Peyer's patch (tissue), 4 donors: Measurements from ENCODE around the gene COL20A1. TPM values are rescaled to one million over a fixed set of nuclear protein-coding genes. Genes with fewer than 3 reads are reported as not detected.
A peak's percentile ranks its signal among the peaks of the same experiment; 100 is the strongest.

Experiments
- DNase-seq, 3 donors: peaks; one replicate each; pipeline ENCODE4 v3.0.0-alpha.2; 2017 to 2019
- H3K27ac ChIP-seq, 4 donors: fragments of 200-600 bp; sonication (generic); one replicate each; pipeline ENCODE4 v1.5.1; 2016 to 2019
- H3K27me3 ChIP-seq, 2 donors: fragments of 200-600 bp; sonication (generic); one replicate each; pipeline ENCODE4 v1.5.1; 2019
- H3K36me3 ChIP-seq, 3 donors: fragments of 200-600 bp; sonication (generic); one replicate each; pipeline ENCODE4 v1.5.1; 2016 to 2019
- H3K4me1 ChIP-seq, 4 donors: fragments of 200-600 bp; sonication (generic); one replicate each; pipeline ENCODE4 v1.5.1; 2016 to 2019
- H3K4me3 ChIP-seq, 4 donors: fragments of 200-600 bp; sonication (generic); 1 replicate in 3 of 4; 2 replicates in 1 of 4; pipeline ENCODE4 v1.5.1; 2016 to 2019; ENCODE audit warnings: mild to moderate bottlenecking in 1 of 4
- H3K9me3 ChIP-seq, 4 donors: fragments of 200-600 bp; sonication (generic); one replicate each; pipeline ENCODE4 v1.5.1; 2016 to 2019; ENCODE audit warnings: mild to moderate bottlenecking in 1 of 4
- CTCF ChIP-seq, 6 experiments: fragments of 450-650 bp in 4 of 6; fragments of 200-600 bp in 2 of 6; sonication (generic) in 1 of 6; IDR thresholded peaks; one replicate each; pipeline ENCODE4 v1.5.1; 2017 to 2019; ENCODE audit warnings: antibody characterized with exemption in 6 of 6, mild to moderate bottlenecking in 3 of 6, moderate library complexity in 1 of 6
- POLR2A ChIP-seq, 2 donors: fragments of 450-650 bp; IDR thresholded peaks; one replicate each; pipeline ENCODE4 v1.5.1; 2017; ENCODE audit warnings: antibody characterized with exemption in 2 of 2, mild to moderate bottlenecking in 2 of 2, moderate library complexity in 2 of 2
- total RNA-seq, 4 donors: library from RNA; depleted of rRNA; stranded (reverse); fragments of >200 nt; gene quantifications; one replicate each; pipeline ENCODE4 v1.1.0, GENCODE V29; 2016

COL20A1 gene
- total RNA-seq, 4 donors from 2014 or later, result not detected

GRCh38 chr20:63289311-63290135 lies 3.5 kb upstream of the COL20A1 start:
- Histone ChIP-seq H3K4me1 (peaks cover 0 to 4% (median 0%) of the 10 kb centered on the region in 4 donors), H3K4me3 (no peak overlapping the region), H3K27ac (no peak overlapping the region), H3K27me3 (no peaks in the 10 kb centered on the region), H3K9me3 (no peaks in the 10 kb centered on the region), H3K36me3 (peaks cover 0 to 37% (median 0%) of the 10 kb centered on the region in 3 donors)
- TF ChIP-seq POLR2A (IDR thresholded peaks at IDR 0.05), result no peak
- no peak for DNase-seq

DNA sequence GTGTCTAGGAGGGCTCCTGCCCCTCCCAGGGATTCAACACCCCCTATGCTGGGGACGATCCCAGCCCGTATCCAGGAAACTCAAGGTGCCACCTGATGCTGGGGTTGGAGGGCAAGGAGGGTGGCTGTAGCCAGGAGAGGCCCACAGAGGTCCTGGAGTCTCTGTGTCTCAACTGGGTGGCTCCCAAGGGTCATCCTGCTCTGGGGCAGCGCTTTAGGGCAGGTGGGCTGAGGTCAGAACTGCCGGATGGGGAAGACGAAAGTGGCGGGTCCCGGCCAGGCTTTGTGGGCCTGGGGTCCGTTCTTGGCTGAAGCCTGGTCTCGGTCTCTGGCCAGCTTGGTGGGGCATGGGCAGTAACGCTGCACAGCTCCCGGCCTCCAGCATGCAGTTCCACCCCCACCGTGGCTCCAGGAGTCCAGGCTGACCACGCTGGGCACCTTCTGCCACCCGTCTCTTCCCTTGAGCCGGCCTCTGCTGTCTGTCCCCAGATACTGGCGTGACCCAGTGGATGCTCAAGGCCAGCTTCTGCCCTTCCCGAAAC lies 2.8 kb upstream of the COL20A1 start:
- no peak for DNase-seq
- no peaks in the 10 kb centered on the region for H3K9me3 ChIP-seq
- H3K27me3 ChIP-seq, result no peaks in the 10 kb centered on the region
- H3K4me3 ChIP-seq, result no peak overlapping the region
- TF ChIP-seq CTCF (IDR thresholded peaks at IDR 0.05), result no peak
- TF ChIP-seq POLR2A (IDR thresholded peaks at IDR 0.05), result no peak
- peaks cover 0 to 33% (median 0%) of the 10 kb centered on the region in 3 donors for H3K36me3 ChIP-seq
- peaks cover 0 to 4% (median 0%) of the 10 kb centered on the region in 4 donors for H3K4me1 ChIP-seq
- H3K27ac ChIP-seq, result no peak overlapping the region

DNA sequence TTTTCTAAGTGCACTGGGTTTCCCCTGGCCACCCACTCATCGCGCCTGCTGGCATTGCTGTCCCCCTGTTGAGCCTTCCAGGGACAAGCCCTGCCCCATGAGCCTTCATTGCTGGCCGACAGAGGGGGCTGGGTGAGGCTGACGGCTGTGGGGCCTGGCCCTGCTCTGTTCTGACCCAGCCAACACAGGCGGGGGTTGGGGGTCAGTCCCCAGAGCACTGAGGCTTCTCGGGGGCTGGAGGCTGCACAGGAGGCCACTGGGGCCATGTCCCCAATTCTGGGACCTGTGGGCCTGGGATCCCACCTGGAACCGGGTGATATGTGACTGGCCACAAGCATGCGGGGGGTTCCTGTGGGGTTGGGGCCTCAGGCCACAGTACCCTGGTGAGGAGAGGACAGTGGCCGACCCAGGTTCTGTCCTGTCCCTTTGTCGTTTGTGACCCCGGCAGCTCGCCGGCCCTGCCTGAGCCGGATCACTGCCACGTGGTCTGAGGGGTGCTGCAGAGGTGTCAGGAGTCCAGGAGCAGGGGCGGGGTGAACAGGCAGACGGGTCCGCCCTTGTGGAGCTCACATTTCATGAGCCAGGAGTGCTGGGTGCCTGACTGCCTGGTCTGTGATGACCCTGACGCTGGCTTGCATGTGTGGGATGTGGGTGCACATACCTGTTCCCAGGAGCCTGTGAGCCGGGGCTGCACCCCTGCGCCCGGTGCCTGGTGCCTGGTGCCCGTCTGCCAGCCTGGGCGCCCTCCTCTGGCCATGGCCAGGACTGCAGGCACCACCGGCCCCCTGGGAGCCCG lies 2.1 kb upstream of the COL20A1 start:
- H3K27ac ChIP-seq, result no peak overlapping the region
- H3K36me3 ChIP-seq, result peaks cover 0 to 29% (median 0%) of the 10 kb centered on the region in 3 donors
- DNase-seq, result peak; percentile 52 to 74 (median 68)
- H3K4me1 ChIP-seq, result peaks cover 0 to 4% (median 0%) of the 10 kb centered on the region in 4 donors
- no peaks in the 10 kb centered on the region for H3K27me3 ChIP-seq
- no peaks in the 10 kb centered on the region for H3K9me3 ChIP-seq
- H3K4me3 ChIP-seq, result no peak overlapping the region
- TF ChIP-seq POLR2A (IDR thresholded peaks at IDR 0.05), result no peak
- TF ChIP-seq CTCF (IDR thresholded peaks at IDR 0.05), result peak; percentile 40 to 62 (median 60)

GRCh38 chr20:63291811-63292210 lies 1.2 kb upstream of the COL20A1 start:
- no peak for TF ChIP-seq CTCF (IDR thresholded peaks at IDR 0.05)
- TF ChIP-seq POLR2A (IDR thresholded peaks at IDR 0.05), result no peak
- Histone ChIP-seq H3K9me3 (no peaks in the 10 kb centered on the region), H3K27me3 (peaks cover 0 to 4% of the 10 kb centered on the region in 2 donors), H3K4me3 (no peak overlapping the region), H3K27ac (no peak overlapping the region), H3K4me1 (peaks cover 0 to 4% (median 0%) of the 10 kb centered on the region in 4 donors), H3K36me3 (peaks cover 0 to 20% (median 0%) of the 10 kb centered on the region in 3 donors)
- DNase-seq, result no peak

DNA sequence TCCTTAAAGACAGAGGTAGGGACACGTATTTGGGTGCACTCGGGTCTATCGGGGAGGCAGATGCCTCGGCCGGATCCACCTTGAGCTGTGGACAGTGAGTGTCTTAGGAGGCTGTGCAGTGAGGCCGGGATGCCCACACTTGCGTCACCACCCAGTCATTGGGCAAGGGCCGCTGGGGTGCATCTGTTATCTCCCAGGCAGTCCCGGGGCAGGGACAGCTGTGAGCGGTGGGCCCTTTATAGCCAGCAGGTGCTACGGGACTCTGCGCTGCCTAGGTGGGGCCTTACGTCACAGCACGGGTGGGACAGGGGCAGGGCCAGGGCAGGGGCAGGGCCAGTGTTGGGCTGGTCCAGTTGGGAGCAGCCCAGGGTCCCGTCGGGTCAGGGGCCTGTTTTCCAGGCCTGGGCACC lies 689 bp upstream of the COL20A1 start:
- H3K36me3 ChIP-seq, result peaks cover 0 to 16% (median 0%) of the 10 kb centered on the region in 3 donors
- TF ChIP-seq POLR2A (IDR thresholded peaks at IDR 0.05) (no peak), CTCF (IDR thresholded peaks at IDR 0.05) (no peak)
- DNase-seq, result no peak
- H3K9me3 ChIP-seq, result no peaks in the 10 kb centered on the region
- H3K27me3 ChIP-seq, result peaks cover 0 to 4% of the 10 kb centered on the region in 2 donors
- peaks cover 0 to 4% (median 0%) of the 10 kb centered on the region in 4 donors for H3K4me1 ChIP-seq
- H3K4me3 ChIP-seq, result no peak overlapping the region
- H3K27ac ChIP-seq, result no peak overlapping the region
